RWPE2 (cell line): ENCODE measurements around the gene MC2R.
A peak's percentile ranks its signal among the peaks of the same experiment; 100 is the strongest.

Source experiments
- ATAC-seq: fragments of 200-7000 bp; cut with Tn5 transposase; 3 replicates; pipeline ENCODE4 v1.9.1; 2021; ENCODE audit warnings: low read depth
- DNase-seq: peaks from one replicate; pipeline ENCODE4 v3.0.0-alpha.2; 2020; ENCODE audit warnings: low spot score
- H3K27ac ChIP-seq: fragments of 450-650 bp; 2 replicates; pipeline ENCODE4 v1.5.1; 2017; ENCODE audit warnings: mild to moderate bottlenecking; ENCODE audit not compliant: poor library complexity, severe bottlenecking
- H3K27me3 ChIP-seq: fragments of 250-450 bp; sonication (Bioruptor Pico); 2 replicates; pipeline ENCODE4 v1.5.1; 2021; ENCODE audit warnings: mild to moderate bottlenecking, moderate library complexity; ENCODE audit not compliant: insufficient read depth, poor library complexity, severe bottlenecking
- H3K36me3 ChIP-seq: fragments of 250-450 bp; sonication (Bioruptor Pico); 2 replicates; pipeline ENCODE4 v1.5.1; 2020; ENCODE audit warnings: low read depth, mild to moderate bottlenecking, moderate library complexity
- H3K4me1 ChIP-seq: fragments of 250-450 bp; sonication (Bioruptor Pico); 2 replicates; pipeline ENCODE4 v1.5.1; 2021; ENCODE audit warnings: mild to moderate bottlenecking, moderate library complexity; ENCODE audit not compliant: insufficient read depth, poor library complexity, severe bottlenecking
- H3K4me3 ChIP-seq: fragments of 250-450 bp; sonication (Bioruptor Pico); 2 replicates; pipeline ENCODE4 v1.5.1; 2021; ENCODE audit warnings: mild to moderate bottlenecking, moderate library complexity; ENCODE audit not compliant: severe bottlenecking
- H3K9me3 ChIP-seq: fragments of 250-450 bp; sonication (Bioruptor Pico); 2 replicates; pipeline ENCODE4 v1.5.1; 2021; ENCODE audit warnings: mild to moderate bottlenecking, moderate library complexity; ENCODE audit not compliant: severe bottlenecking
- TF ChIP-seq, protein P1 (sequence below): fragments of 450-650 bp; IDR thresholded peaks from one replicate; pipeline ENCODE4 v1.5.1; 2017; ENCODE audit warnings: mild to moderate bottlenecking, moderate library complexity; ENCODE audit not compliant: poor library complexity, severe bottlenecking

MC2R gene

GRCh38 chr18:13913205-13913604, 2.1 kb downstream of the MC2R start:
- H3K4me1 ChIP-seq: no peaks in the 10 kb centered on the region
- H3K36me3 ChIP-seq: no peaks in the 10 kb centered on the region
- H3K9me3 ChIP-seq: no peaks in the 10 kb centered on the region
- no peak overlapping the region for H3K27ac ChIP-seq
- H3K27me3 ChIP-seq: peaks cover 10% of the 10 kb centered on the region
- ATAC-seq (no peak), DNase-seq (no peak)
- no peak overlapping the region for H3K4me3 ChIP-seq
- TF ChIP-seq, protein P1, sequence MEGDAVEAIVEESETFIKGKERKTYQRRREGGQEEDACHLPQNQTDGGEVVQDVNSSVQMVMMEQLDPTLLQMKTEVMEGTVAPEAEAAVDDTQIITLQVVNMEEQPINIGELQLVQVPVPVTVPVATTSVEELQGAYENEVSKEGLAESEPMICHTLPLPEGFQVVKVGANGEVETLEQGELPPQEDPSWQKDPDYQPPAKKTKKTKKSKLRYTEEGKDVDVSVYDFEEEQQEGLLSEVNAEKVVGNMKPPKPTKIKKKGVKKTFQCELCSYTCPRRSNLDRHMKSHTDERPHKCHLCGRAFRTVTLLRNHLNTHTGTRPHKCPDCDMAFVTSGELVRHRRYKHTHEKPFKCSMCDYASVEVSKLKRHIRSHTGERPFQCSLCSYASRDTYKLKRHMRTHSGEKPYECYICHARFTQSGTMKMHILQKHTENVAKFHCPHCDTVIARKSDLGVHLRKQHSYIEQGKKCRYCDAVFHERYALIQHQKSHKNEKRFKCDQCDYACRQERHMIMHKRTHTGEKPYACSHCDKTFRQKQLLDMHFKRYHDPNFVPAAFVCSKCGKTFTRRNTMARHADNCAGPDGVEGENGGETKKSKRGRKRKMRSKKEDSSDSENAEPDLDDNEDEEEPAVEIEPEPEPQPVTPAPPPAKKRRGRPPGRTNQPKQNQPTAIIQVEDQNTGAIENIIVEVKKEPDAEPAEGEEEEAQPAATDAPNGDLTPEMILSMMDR: no peak

GRCh38 chr18:13912601-13913000, 2.7 kb downstream of the MC2R start:
- Histone ChIP-seq H3K4me3 (no peak overlapping the region), H3K36me3 (no peaks in the 10 kb centered on the region), H3K9me3 (no peaks in the 10 kb centered on the region), H3K27ac (no peak overlapping the region), H3K27me3 (peaks cover 10% of the 10 kb centered on the region), H3K4me1 (no peaks in the 10 kb centered on the region)
- DNase-seq (no peak), ATAC-seq (no peak)
- TF ChIP-seq, protein P1: no peak

- TF ChIP-seq, protein P1: no peak
- ATAC-seq: no peak
Observed at GRCh38 chr18:13910986-13911385, 4.3 kb downstream of the MC2R start.

GRCh38 chr18:13910501-13910900, 4.8 kb downstream of the MC2R start:
- no peaks in the 10 kb centered on the region for H3K9me3 ChIP-seq
- H3K4me1 ChIP-seq: no peaks in the 10 kb centered on the region
- H3K4me3 ChIP-seq: no peak overlapping the region
- no peaks in the 10 kb centered on the region for H3K36me3 ChIP-seq
- no peak overlapping the region for H3K27ac ChIP-seq
- peaks cover 10% of the 10 kb centered on the region for H3K27me3 ChIP-seq
- ATAC-seq: no peak
- no peak for DNase-seq
- TF ChIP-seq, protein P1: no peak

More at GRCh38 chr18:13910986-13911385, 4.3 kb downstream of the MC2R start:
- no peak for DNase-seq
- Histone ChIP-seq H3K9me3 (no peaks in the 10 kb centered on the region), H3K36me3 (no peaks in the 10 kb centered on the region), H3K4me1 (no peaks in the 10 kb centered on the region), H3K27me3 (peaks cover 10% of the 10 kb centered on the region), H3K4me3 (no peak overlapping the region), H3K27ac (no peak overlapping the region)

DNA sequence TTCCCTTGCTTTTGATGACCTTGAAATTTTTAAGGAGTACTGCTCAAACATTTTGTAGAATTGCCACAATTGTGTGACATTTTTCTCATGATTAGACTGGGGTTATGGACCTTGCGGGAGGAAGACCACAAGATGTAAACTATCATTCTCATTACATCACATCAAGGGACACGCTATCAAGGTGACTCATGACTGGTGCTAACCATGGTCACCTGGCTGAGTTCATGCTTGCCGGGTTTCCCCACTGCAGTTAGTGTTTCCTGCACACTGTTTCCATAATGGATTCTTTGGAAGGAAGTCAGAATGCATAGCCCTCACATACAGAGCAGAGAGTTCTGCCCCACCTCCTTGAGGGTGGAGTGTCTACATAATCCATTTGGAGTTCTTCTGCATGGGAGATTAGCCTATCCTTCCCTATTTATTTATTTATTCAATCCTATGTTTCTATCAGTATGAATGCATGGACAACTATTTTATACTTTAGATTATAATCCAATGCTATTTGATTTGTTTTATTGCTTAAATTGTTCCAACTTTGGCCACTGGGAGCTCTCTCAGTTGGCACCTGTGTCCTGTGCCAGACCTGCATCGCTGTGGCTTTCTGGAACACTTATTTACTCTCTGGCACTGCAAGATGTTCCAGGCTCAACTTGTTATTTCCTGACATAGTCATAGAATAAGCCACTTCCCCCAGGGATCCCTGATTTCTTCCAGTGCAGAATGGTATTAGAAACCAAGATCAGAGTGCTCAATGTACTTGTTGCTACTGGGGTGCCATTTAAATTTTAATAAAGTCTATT, 6.0 kb downstream of the MC2R start:
- no peak for ATAC-seq
- no peaks in the 10 kb centered on the region for H3K4me1 ChIP-seq
- TF ChIP-seq, protein P1: peak; percentile 22
- H3K27me3 ChIP-seq: peaks cover 7% of the 10 kb centered on the region
- H3K27ac ChIP-seq: no peak overlapping the region
- no peaks in the 10 kb centered on the region for H3K9me3 ChIP-seq
- no peak overlapping the region for H3K4me3 ChIP-seq
- H3K36me3 ChIP-seq: no peaks in the 10 kb centered on the region
- no peak for DNase-seq
